Measurements from ENCODE around the gene DGCR2.
"Not testable (repeated sequence)": the region's sequence is repeated elsewhere in the genome, so short reads cannot be mapped to it uniquely, and the experiment has no call there.

The DGCR2 gene

DNA sequence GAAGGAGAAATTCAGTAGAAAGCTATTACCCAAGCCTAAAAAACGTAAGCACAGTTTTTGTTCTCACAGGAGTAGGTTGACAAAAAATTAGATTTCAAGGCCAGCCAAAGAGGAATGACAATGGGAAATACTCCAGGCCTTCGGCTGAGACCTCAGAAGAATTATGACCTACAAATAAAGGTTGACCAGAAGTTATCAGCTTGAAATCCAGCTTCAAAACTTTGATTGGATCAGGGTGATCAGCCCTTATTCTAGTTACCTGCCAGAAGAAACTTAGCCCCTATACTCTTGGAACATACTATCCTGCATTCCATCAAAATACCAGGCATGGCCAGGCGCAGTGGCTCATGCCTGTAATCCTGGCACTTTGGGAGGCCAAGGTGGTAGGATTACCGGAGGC lies 117.7 kb downstream of the DGCR2 start:
- POLR2A ChIA-PET, result no interaction called here
- TF ChIP-seq, protein P1, sequence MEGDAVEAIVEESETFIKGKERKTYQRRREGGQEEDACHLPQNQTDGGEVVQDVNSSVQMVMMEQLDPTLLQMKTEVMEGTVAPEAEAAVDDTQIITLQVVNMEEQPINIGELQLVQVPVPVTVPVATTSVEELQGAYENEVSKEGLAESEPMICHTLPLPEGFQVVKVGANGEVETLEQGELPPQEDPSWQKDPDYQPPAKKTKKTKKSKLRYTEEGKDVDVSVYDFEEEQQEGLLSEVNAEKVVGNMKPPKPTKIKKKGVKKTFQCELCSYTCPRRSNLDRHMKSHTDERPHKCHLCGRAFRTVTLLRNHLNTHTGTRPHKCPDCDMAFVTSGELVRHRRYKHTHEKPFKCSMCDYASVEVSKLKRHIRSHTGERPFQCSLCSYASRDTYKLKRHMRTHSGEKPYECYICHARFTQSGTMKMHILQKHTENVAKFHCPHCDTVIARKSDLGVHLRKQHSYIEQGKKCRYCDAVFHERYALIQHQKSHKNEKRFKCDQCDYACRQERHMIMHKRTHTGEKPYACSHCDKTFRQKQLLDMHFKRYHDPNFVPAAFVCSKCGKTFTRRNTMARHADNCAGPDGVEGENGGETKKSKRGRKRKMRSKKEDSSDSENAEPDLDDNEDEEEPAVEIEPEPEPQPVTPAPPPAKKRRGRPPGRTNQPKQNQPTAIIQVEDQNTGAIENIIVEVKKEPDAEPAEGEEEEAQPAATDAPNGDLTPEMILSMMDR (IDR thresholded peaks at IDR 0.05; ENCODE audit: control extremely low read depth, extremely low read depth, low read depth, missing control alignments), result no peak
- DNase-seq (ENCODE audit: extremely low spot score), result no peak
- CTCF ChIA-PET, result no interaction called here

DNA sequence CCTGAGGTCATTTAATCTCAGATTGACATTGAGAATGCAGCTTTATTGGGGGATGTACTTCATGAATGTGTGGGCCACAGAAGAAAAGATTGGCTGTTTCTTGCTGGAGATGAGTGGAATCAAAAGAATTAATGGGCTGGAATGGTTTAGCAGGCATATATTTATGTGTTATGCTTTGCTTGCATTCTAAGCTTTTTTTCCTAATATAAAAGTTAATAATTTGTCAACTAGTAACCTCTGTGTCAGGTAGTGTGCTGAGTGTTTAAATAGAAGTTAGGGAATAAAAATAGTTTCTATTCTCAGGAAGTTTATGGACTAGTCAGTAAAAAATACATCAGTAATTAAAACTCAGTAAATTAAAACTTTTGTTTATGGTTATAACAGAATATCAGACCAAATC lies 118.7 kb downstream of the DGCR2 start:
- ChIA-PET POLR2A (no interaction called here), CTCF (no interaction called here)
- TF ChIP-seq, protein P1 (IDR thresholded peaks at IDR 0.05; ENCODE audit: control extremely low read depth, extremely low read depth, low read depth, missing control alignments), result no peak
- DNase-seq (ENCODE audit: extremely low spot score), result no peak

DNA sequence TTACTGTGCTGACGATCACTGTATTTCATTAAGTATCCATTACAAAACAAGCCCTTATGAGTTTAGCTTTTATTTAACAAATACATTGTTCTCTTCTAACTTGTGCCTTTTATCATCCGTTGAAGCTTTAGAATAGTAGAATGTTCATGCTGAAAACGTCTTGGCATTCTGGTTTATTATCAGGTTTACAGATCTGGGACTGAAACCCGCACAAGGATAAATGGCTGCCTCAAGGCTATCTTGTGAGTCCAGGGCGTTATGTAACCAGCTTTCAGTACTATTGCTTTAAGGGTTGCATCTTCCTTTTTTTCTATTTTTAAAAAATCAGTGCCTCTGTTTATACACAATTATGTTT lies 119.6 kb downstream of the DGCR2 start:
- DNase-seq (ENCODE audit: extremely low spot score), result no peak
- POLR2A ChIA-PET, result no interaction called here
- TF ChIP-seq, protein P1 (IDR thresholded peaks at IDR 0.05; ENCODE audit: control extremely low read depth, extremely low read depth, low read depth, missing control alignments), result no peak
- CTCF ChIA-PET, result no interaction called here

DNA sequence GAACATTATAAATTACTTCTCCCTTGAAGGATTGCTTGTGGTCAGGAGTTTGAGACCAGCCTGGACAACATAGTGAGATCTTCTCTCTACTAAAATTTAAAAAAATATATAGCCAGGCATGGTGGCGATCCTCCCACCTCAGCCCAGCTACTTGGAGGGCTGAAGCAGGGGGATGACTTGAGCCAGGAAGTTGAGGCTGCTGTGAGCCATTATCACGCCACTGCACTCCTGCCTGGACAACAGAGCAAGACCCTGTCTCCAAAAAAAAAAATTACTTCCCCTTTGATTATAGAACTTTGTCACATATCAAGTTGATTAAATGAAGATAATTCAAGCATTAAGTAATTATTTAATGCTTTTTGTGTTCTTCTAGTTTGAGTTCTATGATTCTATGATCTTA lies 121.0 kb downstream of the DGCR2 start:
- ChIA-PET POLR2A (no interaction called here), CTCF (no interaction called here)

DNA sequence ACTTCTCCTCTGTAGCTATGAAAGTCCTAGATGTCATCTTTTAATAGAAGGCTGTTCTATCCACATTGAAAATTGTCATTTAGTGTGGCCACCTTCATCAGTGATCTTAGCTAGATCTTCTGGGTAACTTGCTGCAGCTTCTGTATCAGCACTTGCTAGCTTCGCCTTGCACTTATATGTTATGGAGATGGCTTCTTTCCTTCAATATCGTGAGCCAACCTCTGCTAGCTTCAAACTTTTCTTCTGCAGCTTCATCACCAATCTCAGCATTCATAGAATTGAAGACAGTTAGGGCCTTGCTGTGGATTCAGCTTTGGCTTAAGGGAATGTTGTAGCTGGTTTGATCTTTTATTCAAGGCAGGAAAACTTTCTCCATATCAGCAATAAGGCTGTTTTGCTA lies 122.1 kb downstream of the DGCR2 start:
- POLR2A ChIA-PET; DNase-seq (ENCODE audit: extremely low spot score); CTCF ChIA-PET: not testable (repeated sequence)

More for the DNA sequence above, 121.0 kb downstream of the DGCR2 start:
- no peak for DNase-seq (ENCODE audit: extremely low spot score)
- TF ChIP-seq, protein P1 (IDR thresholded peaks at IDR 0.05; ENCODE audit: control extremely low read depth, extremely low read depth, low read depth, missing control alignments), result no peak

DNA sequence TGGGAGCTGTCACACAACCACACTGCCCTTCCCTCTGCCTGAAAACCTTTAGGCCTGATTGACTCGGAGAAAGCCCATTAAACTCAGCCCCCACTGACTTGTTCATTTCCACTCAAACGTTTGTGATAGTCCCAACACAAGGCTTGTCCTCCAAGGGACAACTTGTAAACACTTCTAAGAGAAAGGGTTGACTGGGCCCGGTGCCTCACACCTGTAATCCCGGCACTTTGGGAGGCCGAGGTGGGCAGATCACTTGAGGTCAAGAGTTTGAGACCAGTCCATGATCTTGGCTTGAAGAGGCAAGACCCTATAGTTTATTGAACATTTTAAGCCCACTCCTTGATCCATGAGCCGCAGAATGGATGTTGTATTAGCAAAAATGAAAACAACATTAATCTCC lies 122.8 kb downstream of the DGCR2 start:
- CTCF ChIA-PET, result no interaction called here
- DNase-seq (ENCODE audit: extremely low spot score), result no peak
- POLR2A ChIA-PET, result no interaction called here

DNA sequence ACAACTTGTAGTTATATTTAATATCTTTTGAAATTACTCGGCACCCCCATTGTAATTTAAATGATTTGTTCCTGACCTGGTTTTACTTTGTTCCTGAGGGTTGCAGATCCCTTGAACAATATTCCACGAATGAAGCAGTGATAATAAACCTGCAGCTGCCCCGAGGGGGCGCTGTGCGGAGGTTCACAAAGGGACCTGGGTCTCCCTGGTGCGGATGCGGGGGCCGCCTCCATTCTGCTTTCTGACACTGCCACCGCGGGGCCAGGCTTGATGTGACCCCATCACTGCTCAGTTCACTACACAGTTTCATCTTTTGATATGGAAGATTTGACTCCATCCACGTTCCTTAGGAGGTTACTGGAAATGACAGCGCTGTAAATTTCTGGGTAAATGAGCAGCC lies 123.2 kb downstream of the DGCR2 start:
- POLR2A ChIA-PET, result no interaction called here
- DNase-seq (ENCODE audit: extremely low spot score), result no peak

More for the DNA sequence above, 122.8 kb downstream of the DGCR2 start:
- TF ChIP-seq, protein P1 (IDR thresholded peaks at IDR 0.05; ENCODE audit: control extremely low read depth, extremely low read depth, low read depth, missing control alignments), result no peak

More for the DNA sequence above, 123.2 kb downstream of the DGCR2 start:
- TF ChIP-seq, protein P1 (IDR thresholded peaks at IDR 0.05; ENCODE audit: control extremely low read depth, extremely low read depth, low read depth, missing control alignments), result no peak
- CTCF ChIA-PET, result interaction anchor here (1.0 kb wide), 1 partner anchor 11 kb away, joined by 3 read pairs; no protein-coding TSS in a partner anchor
